GM19372 (cell line): ENCODE results near the gene OR8B3.
A peak's percentile ranks its signal among the peaks of the same experiment; 100 is the strongest.
"Not testable (repeated sequence)": the region's sequence is repeated elsewhere in the genome, so short reads cannot be mapped to it uniquely, and the experiment has no call there.

ENCODE experiments used
- ATAC-seq: cut with Tn5 transposase; IDR thresholded peaks from one replicate; pipeline ENCODE4 v1.9.1; 2021; ENCODE audit warnings: mild to moderate bottlenecking, low read depth, moderate library complexity; ENCODE audit not compliant: unreplicated experiment

OR8B3 gene

DNA sequence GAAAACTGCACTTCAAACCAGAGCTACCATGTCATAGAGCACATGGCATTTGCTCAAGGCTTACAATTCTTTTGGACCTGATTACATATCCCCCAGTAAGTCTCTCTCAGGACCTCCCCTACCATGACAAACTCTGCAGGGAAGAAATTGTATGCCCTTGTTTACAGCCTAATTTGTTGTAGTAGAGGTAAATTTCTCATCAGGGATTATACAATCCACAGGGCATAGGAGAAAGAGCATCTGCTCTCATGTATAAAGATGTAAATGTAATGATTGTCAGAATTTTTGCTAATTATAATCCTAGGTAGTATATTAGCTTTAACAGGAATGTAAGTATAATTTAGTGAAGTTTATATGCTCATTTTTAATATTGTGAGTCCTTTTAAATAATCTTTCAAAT lies at the start of gene OR8B3:
Gene OR8B3, minus strand, starts transcription at position 101 of the 400 bp plus-strand sequence. CDS start 1,673 bp downstream, outside the sequence.
- ATAC-seq = no peak

DNA sequence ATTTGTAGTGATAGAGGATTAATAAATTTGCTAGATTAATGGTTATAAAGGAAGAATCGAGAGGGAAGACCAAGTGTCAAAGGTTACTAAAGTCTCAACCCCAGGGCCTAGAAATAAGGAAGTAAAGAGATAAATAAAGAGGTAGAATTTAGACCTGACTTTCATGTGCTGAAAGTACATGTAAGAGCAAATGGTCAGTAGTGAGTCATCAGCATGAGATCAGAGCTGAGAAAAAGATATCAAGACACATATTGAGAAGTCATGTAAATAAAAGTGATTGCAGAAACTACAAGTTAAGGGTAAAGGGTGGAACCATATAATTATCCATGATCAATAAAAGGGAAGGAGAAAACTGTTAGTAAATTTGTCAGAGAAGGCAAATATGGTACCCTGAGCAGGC lies 48.1 kb upstream of the OR8B3 start:
- no peak for ATAC-seq

DNA sequence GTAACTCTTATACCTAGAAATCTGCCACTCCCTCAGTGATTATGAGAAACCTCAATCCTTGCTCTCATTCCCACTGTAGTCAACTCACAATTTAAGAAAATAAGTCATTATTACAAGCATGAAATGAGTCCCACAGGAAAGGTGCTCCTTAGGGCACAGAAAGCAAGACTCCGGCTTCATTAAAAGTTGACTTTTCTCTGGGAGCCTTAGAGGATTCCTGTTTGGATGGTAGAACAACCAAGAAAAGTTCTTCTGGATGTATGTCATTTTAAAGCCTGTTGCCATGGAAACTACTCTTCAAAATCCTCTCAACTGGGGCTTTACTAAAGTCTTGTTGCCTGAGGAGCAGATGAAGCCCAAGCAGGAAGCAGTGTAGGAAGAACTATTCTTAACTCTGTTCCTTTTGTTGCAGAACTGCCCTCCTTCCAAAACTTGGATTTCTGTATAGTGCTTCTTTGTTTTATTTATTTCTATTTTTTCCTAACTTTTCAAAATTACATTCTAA lies 46.9 kb upstream of the OR8B3 start, which contains the start of gene OR8B8:
Gene OR8B8, minus strand, starts transcription at position 51 of the 505 bp plus-strand sequence. CDS start 4,611 bp downstream, outside the sequence.
- ATAC-seq = no peak

DNA sequence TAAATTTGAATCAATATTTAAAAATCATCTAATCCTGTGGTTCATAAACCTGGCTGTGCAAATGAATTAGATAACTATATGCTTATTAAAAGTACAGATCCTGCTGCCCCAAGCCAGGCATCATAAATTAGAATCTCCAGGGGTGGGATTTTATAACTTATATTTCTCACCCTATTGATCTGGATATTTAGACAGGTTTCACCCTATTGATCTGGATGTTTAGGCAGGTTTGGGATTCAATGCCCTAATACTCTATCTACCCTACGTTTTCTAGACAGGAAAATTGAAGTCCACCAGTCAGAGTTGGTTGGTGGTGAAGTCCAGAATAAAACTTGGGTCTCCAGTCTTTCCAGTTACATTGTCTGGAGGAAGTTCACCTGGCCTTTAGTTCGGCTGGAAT lies 44.0 kb upstream of the OR8B3 start:
- ATAC-seq = no peak

DNA sequence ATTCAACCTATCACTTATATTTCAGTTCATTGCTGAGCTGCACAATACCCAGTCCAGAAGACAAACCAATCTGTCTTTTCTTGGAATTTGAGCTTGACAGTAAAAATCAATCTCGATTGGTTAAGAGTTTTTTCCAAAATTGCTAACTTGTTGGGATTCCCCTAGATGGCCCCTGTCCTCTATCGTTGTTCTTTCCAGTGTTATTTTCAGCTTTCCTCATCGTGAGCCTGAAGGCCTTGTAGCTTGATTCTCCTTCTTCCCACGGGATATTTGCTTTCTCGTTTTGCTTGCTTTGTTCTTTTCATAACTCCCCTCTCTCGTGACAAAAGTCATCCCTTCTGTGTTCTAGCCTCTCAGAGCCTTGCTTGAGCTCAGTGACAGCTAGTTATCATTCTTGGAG lies 43.6 kb upstream of the OR8B3 start:
- ATAC-seq = no peak

- no peak for ATAC-seq
Measured at GRCh38 chr11:124441519-124441918, 42.7 kb upstream of the OR8B3 start.

GRCh38 chr11:124441081-124441480 lies 42.3 kb upstream of the OR8B3 start:
- no peak for ATAC-seq

- ATAC-seq = no peak
Measured at GRCh38 chr11:124440608-124441007, 41.8 kb upstream of the OR8B3 start.

- no peak for ATAC-seq
Measured at GRCh38 chr11:124434699-124435098, 35.9 kb upstream of the OR8B3 start.

GRCh38 chr11:124429599-124429998 lies 30.8 kb upstream of the OR8B3 start:
- no peak for ATAC-seq

- no peak for ATAC-seq
Measured at GRCh38 chr11:124424384-124424921, 25.6 kb upstream of the OR8B3 start, which contains the start of gene OR8B4. TSS of gene OR8B4 (minus strand) at chr11:124424871. CDS start at chr11:124424871, 0 bp downstream.

DNA sequence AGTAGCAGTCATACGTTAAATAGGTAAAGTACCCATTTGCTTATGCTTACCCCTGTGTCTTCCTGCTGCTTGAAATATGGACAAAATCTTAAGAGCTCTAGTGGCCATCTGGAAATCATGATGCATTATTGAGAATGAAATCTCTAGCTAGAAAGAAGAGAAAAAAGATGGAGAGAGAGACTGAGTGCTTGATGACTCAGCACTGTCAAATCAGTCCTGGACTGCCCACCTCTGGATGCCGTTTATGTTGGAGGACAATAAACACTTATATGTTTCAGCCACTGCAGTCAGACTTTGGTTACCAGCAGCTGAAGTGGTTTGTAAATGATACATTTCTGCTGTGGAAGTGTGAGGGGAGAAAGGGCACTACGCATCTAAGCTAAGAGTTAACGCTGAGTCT lies 22.2 kb upstream of the OR8B3 start:
- no peak for ATAC-seq

DNA sequence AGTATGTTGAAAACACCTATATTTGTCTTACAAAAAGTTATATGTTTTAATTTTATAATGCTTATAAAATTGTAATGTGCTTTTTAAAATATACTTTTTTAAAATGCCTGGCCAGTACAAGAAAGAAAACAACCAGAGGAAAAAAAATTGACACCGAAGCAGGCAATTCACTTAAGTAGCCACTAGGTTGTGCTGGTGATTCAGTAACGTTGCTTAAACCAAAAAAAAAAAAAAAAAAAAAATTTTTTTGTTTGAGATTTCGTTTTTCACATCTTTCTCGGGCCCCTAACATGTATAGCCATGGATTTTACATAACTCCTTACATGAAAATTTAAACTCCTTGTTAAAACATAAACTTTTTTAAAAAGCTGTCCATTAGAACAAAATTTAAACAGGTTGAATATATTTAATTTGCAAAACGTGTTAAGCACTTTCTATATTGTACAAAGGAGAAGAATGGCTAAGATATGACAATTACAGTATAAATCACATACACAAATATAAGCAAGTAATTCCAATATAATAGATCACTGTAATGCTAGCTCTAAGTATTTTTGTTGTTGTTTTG lies 16.6 kb upstream of the OR8B3 start:
- no peak for ATAC-seq

DNA sequence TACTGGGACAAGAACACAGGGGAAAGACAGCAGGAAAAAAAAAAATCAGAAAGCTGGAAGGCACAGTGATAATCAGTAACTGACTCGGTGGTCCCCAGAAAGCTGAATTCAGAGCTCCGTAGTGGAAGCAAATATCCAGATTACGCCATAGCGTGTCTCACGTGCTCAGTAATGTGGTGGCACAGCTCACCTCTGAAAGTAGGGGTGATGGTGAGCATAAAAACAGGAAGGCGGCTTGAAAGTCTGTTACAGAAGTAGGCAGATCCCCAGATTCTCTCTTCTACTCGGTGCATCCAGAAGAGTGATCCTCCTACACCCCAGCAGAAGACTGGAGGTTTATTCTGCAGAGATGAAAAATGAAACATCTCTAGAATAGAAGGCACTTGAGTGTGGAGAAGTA lies 11.1 kb upstream of the OR8B3 start:
- no peak for ATAC-seq

GRCh38 chr11:124405581-124405980 lies 6.8 kb upstream of the OR8B3 start:
- no peak for ATAC-seq

DNA sequence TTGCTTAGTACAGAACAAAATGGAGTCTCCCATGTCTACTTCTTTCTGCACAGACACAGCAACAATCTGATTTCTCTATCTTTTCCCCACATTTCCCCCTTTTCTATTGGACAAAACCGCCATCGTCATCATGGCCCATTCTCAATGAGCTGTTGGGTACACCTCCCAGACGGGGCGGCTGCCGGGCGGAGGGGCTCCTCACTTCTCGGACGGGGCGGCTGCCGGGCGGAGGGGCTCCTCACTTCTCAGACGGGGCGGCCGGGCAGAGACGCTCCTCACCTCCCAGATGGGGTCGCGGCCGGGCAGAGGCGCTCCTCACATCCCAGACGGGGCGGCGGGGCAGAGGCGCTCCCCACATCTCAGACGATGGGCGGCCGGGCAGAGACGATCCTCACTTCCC lies 4.4 kb upstream of the OR8B3 start:
- not testable (repeated sequence) for ATAC-seq

- ATAC-seq = peak; percentile 96
Measured at GRCh38 chr11:124402326-124402922, 3.6 kb upstream of the OR8B3 start.

DNA sequence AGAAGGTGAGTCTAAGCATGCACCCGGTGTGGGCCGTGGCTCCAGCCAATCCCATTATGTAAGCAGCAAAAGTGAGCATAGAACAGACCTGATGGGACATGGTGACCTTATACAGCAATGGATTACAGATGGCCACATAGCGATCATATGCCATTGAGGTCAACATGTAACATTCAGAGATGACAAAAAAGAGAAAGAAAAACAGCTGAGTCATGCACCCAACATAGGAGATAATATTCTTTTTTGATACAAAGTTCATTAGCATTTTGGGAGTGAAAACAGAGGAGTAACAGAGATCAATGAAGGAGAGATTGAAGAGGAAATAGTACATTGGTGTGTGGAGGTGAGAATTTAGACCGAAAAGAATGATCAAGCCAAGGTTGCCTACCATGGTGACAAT lies 2.0 kb downstream of the OR8B3 start:
- not testable (repeated sequence) for ATAC-seq

GRCh38 chr11:124394408-124394807 lies 4.4 kb downstream of the OR8B3 start:
- ATAC-seq = no peak

DNA sequence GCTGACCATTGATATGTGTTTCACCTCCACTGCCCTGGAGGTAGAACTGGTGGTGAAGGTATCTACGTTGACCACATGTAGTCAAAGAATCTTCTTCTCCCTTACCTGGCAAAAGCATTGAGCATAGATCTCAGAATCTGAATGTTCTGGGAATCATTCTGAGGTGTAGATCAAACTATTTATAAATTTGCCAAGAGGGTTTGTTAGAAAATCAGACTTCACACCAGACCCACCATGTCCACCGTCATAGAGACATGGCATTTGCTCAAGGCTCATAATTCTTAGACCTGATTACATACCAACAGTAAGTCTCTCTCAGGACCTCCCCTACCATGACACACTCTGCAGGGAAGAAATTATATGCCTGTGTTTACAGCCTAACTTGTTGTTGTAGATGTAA lies 14.4 kb downstream of the OR8B3 start, which contains the start of gene OR8B2:
Gene OR8B2, minus strand, starts transcription at position 101 of the 400 bp plus-strand sequence. CDS start 1,156 bp downstream, outside the sequence.
- no peak for ATAC-seq

DNA sequence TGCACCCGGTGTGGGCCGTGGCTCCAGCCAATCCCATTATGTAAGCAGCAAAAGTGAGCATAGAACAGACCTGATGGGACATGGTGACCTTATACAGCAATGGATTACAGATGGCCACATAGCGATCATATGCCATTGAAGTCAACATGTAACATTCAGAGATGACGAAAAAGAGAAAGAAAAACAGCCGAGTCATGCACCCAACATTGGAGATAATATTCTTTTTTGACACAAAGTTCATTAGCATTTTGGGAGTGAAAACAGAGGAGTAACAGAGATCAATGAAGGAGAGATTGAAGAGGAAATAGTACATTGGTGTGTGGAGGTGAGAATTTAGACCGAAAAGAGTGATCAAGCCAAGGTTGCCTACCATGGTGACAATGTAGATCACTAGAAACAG lies 16.0 kb downstream of the OR8B3 start:
- ATAC-seq = not testable (repeated sequence)

GRCh38 chr11:124380585-124380984 lies 18.2 kb downstream of the OR8B3 start:
- ATAC-seq = no peak
